Measurements from ENCODE around the gene FAM83G.

FAM83G gene

DNA sequence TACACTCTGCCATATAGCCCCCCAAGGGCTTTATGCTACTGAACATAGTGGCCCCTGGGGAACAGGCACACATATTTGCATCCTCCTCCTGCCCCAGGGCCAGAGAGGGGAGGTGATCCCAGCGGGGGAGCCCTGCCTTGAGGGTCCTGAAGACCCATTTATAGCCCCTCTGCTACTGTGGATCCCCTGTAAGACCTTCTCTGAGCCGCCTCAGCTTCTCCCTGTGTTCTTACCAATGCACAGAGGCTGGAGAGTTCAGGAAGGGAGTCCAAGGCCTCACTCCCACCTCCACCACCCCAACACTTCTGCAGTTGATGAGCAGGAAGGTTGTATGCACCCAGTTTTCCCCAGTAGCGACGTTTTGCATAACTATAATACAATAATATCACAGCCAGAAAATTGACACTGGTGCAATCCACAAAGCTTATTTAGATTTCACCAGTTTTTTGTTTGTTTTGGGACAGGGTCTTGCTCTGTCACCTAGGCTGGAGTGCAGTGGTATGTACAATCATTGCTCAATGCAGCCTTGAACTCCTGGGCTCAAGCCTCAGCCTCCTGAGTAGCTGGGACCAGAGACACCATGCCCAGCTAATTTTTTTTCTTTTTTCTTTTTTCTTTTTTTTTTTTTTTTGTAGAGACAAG lies 1.3 kb upstream of the FAM83G start:
- H3K4me3 ChIP-seq (ENCODE audit: control insufficient read depth, low read depth, low read length) = no peak overlapping the region
- TF ChIP-seq, protein P1, sequence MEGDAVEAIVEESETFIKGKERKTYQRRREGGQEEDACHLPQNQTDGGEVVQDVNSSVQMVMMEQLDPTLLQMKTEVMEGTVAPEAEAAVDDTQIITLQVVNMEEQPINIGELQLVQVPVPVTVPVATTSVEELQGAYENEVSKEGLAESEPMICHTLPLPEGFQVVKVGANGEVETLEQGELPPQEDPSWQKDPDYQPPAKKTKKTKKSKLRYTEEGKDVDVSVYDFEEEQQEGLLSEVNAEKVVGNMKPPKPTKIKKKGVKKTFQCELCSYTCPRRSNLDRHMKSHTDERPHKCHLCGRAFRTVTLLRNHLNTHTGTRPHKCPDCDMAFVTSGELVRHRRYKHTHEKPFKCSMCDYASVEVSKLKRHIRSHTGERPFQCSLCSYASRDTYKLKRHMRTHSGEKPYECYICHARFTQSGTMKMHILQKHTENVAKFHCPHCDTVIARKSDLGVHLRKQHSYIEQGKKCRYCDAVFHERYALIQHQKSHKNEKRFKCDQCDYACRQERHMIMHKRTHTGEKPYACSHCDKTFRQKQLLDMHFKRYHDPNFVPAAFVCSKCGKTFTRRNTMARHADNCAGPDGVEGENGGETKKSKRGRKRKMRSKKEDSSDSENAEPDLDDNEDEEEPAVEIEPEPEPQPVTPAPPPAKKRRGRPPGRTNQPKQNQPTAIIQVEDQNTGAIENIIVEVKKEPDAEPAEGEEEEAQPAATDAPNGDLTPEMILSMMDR (IDR thresholded peaks at IDR 0.05; ENCODE audit: control insufficient read depth, insufficient read depth, low read depth, low read length, missing control alignments) = no peak
- no peak for DNase-seq (ENCODE audit: low read depth)

DNA sequence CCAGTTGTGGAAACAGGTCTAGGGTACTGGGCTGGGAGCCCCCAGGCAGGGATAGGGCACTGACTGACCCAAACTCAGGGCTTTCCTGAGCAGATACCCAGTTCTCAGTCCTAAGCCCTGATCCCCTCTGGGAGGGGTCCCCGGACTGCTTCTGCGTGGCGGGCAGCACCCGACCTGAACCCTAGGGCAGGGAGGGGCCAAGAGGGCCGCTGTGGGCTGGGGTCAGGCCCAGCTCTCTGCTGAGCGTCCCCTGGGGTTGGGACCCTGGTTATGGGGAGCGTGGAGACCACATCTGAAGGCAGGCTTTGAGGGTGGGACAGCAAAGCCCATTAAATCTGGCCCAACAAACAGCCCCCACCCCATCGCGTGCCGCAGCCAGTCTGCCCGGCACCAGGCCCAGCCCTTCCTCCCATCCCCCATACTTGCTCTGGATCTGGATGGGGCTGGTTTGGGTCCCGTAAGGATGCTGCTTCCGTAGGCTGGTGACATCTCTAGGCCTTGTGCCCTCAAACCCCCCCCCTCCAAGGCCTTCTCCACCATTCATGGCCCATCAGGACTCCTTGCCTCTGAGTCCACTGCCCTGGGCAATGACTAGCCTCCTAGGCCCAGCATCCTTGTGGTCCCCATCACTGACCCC lies 691 bp upstream of the FAM83G start:
- peak overlapping the region; percentile 70 for H3K4me3 ChIP-seq (ENCODE audit: control insufficient read depth, low read depth, low read length)
- TF ChIP-seq, protein P1 (IDR thresholded peaks at IDR 0.05; ENCODE audit: control insufficient read depth, insufficient read depth, low read depth, low read length, missing control alignments) = no peak
- no peak for DNase-seq (ENCODE audit: low read depth)

DNA sequence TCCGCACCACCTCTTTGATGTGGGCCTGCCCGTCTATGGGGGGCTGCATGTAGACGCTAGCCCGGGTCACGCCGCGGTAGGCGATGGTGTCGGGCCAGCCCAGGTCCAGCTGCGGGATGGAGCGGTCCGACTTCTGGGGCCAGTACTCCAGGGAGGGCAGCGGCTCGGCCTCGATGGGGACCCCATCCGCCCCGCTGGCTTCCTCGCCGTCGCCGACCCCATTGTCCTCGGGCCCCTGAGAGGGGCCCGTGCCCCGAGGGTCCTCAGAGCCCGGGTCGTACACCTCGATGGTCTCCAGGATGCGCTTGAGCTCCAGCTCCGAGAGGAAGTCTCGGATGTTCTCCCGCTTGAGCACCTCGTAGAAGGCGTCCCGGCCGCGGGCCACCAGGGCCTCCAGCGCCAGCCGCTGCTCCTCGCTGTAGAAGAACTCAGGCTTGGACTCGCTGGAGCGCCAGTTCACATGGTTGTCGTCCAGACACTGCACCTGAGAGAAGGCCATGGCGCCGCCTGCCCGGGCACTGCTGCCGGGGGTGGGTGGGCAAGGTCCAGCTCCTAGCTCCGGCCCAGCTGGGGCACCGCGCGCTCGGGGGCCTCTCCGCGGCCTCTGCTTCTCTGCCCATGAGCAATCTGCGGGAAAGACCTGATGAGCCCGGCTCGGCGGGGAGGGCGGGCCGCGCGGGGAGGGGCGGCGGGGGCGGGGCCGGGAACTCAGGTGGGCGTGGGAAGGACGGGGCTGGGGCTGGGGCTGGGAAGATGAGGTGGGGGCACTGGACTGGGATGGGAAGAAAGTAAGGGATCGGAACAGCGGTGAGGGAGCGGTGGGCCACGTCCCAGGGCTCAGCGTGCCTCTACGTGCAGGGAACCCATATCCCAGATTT lies 782 bp downstream of the FAM83G start:
- no peak for DNase-seq (ENCODE audit: low read depth)
- H3K4me3 ChIP-seq (ENCODE audit: control insufficient read depth, low read depth, low read length) = peak overlapping the region; percentile 70

DNA sequence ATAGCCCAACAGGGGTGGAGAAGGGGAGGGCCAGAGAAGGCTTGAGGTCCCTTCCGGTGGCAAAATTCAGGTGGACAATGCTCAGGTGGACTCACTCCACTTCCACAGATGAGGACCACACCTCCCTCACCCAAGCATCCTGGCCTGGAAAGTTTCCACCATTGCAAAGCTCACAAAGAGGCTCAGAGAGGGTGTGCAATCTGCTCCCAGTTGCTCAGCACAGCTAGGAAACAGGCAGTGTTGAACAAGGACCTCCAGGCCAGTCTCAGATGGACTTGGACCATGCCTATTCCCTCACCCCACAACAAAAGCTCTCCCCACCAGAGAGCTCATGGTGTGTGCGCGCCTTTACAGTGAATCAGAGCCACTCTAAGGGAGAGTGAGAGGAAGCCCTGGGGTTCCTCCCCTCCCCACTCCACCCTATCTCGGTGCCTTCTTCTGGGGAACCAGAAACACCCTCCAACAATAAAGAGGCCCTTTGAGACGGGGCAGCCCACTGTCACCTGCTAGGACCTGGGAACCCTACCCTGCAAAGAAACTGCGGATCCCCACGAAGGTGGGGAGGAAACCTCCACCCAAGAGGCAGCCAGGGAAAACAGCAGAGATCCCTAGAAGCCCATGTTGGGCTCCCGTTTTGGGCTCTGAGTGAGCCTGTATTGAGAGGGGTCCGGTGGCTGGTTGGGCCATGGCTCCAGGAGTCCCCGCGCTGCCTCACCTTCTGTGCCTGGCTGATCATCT lies 1.6 kb downstream of the FAM83G start:
- H3K4me3 ChIP-seq (ENCODE audit: control insufficient read depth, low read depth, low read length) = peak overlapping the region; percentile 70
- TF ChIP-seq, protein P1 (IDR thresholded peaks at IDR 0.05; ENCODE audit: control insufficient read depth, insufficient read depth, low read depth, low read length, missing control alignments) = no peak
- DNase-seq (ENCODE audit: low read depth) = no peak

More for the DNA sequence above, 782 bp downstream of the FAM83G start:
- TF ChIP-seq, protein P1 (IDR thresholded peaks at IDR 0.05; ENCODE audit: control insufficient read depth, insufficient read depth, low read depth, low read length, missing control alignments) = no peak

DNA sequence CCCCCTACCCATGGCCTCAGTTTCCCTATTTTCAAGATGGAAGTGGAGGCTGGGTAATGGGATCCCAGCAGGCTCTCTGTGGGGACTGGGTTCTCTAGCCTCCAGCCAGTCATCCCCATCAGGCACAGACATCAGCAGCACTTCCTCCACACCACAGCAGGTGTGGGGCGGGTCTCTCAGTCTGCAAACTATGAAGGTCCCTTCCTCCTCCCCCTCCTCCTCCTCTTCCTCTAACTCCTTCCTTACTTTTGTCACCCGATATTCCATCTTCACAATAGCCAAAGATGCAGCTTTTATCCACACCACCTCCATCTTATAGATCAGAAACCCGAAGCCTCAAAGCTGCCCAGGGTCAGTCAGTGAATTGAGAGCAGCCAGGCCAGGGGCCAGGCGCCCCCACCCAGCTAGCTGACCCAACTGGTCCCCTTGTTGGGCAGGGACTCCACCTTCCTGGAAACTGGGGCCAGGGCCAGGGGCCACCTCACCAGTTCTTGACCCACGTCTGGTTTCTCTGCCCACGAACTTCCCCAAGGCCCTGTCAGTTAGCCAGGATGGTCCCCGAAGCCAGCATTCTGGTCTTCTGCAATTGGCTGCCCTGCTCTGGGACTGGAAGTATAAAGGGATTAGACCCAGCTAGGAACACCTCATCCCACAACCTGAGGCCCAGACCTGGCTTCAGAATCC lies 2.5 kb downstream of the FAM83G start:
- H3K4me3 ChIP-seq (ENCODE audit: control insufficient read depth, low read depth, low read length) = no peak overlapping the region
- TF ChIP-seq, protein P1 (IDR thresholded peaks at IDR 0.05; ENCODE audit: control insufficient read depth, insufficient read depth, low read depth, low read length, missing control alignments) = no peak
- no peak for DNase-seq (ENCODE audit: low read depth)

All from AG09309 (cell line).